Hepatic stellate cell (primary cell): ENCODE data around the gene TAPBP.

Source experiments
- DNase-seq: peaks from one replicate; pipeline ENCODE4 v3.0.0; 2011; ENCODE audit warnings: low spot score

Gene TAPBP

DNA sequence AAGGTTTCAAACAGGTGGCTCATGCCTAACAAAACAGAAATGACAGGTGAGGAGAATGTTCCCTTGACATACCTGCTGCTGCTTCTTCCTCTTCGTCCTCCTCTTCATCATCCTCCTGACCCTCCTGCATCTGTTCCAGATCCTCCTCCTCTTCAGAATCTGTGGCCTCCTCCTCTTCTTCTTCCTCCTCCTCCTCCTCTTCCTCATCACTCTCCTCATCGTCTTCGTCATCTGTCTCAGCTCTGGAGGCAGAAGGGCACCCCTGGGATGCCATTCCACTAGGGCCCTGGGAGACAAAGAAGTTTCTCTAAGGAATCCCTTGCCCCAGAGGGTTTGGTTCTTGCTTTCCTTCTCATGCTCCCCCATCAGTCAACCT lies 6.0 kb upstream of the TAPBP start:
- DNase-seq, result no peak

DNA sequence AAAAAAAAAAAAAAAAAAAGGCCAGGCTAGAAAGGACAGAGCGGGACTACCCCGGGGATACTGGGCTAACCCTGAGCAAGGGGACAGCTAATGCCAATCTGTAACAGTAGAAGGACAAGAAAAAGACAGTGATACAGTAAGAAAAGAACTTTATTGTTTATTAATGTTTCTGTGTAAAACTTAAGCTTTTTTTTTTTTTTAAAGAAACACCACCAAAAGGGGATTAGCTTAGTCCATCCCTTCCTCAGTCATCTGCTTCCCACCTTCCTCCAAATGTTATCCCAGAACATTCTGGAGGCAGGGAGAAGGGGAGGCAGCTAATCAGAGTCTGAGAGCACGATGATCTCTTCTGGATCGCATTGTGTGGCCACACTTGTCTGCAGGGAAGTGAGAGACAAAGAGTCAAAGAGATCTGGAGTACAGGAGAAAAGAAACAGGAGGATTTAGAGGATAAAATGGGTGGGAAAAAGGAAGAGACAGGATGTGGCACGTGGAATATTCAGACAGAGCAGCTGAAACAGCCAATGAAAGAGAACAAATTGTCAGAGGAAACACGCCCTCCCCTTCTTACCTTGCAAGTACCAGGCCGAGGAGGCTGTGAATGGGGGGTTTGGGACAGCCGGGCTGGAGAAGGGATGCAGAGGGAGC lies 4.7 kb upstream of the TAPBP start:
- DNase-seq, result no peak

DNA sequence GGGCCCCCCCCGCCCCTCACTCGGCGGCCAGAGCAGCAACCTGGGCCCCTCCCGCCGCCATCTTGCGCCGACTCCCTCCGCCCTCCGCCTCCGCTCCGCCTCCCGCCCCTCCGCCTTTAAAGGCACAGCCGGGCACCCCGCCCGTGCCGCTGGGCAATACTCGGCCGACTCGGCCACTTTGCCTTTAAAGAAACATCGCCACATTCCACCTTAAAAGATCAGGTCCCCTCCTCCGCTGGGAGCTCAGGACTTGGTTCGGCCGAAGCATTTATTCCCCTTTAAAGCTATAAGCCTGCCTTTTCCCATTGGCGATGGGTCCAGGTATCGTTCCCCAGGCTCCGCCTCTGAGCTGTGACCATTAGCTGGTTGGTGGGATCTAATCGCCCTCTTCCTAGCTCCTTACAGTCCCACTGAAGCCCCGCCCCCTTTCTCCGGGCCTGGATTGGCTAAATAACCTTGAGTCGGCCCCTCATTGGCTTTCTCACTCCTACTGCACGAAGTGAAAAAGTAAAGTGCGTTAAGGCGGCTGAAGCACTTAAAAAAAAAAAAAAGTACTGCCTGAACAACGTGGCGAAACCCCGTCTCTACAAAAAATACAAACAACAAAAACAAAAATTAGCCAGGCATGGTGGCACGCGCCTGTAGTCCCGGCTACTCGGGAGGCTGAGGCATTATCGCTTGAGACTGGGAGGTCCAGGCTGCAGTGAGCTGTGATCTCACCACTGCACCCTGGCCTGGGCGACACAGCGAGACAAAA lies 4.0 kb upstream of the TAPBP start, which contains the start of gene ZBTB22:
Gene ZBTB22 (minus strand): TSS at position 76 of the 757 bp plus-strand sequence. CDS start 828 bp downstream, outside the sequence.
- peak; percentile 97 for DNase-seq

DNA sequence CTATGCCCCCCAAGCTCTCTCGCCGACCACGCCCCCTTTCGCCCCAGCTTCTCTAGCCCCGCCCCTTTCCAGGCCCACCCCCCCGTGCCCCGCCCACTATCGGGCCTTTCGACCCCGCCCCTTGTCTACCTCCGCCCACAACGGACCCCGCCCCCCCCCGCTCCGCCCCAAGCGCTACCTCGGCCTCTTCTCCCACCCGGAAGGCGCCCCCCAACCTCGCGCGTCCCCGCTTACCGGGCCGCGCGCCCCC lies 3.5 kb upstream of the TAPBP start:
- DNase-seq, result peak; percentile 84

DNA sequence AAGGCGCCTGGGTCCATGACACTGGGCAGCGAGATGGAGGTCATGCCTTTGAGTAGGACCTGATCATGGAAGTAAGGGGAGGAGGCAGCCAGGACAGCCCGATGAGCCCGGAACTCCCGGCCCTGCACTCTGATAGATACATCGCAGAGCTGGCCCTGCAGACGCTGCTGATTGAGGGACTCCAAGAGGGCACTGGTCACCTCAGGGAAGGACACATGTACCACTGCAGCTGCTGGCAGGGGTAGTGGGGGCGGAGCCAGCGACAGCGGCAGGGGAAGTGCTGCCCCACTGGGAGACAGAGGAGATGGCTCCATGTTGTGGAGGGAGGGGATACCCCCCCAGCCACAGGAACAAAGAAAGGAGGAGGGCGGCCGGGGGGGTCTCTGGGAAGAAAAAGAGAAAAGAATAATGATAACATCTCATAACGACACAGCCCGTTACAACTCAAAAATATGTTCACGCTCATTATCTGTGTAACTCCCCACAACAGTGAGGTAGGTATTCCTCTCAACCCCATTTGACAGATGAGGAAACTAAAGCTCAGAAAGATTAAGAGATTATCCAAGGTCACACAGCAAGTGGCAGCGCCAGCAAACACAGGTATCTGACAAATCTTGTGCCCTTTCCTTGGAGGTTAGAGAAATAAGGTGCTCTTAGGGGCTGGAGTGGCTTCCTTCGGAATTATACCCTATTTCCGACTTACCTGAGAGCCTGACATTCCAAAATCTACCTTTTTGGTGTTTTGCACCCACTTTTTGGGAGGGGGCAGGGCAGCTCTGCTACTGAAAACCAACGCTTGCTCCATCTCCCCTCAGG lies 2.9 kb upstream of the TAPBP start:
- DNase-seq, result no peak

DNA sequence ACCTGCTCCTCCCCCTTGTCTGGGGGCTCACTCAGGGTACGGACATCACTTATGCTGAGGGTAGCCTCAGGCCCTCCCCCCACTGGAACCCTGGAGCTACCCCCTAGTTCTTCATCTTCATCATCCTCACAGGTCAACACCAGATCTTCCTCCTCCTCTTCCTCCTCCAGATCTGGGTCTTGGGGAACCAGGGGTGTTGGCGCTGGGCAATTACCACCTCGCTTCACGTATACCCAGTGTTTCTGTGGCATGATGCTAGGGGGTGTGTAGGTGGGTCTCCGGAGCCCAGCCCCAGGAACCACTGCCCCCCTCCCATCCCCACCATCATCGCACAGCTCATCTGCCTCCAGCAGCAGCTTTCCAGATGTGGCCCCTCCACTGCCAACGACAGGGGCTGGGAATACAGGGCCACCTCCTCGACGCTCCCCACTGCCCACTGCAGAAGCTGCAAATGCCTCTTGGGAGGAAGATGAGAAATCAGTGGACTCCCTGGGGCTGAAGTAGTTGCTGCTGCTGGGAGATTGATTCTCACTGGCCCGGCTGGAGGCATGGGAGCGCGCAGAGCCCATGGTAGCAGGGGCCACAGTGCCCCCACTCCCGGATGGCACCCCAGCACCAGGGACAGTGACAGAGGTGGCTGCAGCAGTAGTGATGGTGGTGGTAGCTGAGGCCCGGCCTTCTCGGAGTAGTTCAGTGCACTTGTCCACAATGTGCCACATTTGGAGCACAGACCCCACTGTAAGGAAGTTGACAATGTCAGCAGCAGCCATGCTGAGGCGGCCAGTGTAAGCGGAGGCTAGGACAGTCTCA lies 2.1 kb upstream of the TAPBP start:
- no peak for DNase-seq

DNA sequence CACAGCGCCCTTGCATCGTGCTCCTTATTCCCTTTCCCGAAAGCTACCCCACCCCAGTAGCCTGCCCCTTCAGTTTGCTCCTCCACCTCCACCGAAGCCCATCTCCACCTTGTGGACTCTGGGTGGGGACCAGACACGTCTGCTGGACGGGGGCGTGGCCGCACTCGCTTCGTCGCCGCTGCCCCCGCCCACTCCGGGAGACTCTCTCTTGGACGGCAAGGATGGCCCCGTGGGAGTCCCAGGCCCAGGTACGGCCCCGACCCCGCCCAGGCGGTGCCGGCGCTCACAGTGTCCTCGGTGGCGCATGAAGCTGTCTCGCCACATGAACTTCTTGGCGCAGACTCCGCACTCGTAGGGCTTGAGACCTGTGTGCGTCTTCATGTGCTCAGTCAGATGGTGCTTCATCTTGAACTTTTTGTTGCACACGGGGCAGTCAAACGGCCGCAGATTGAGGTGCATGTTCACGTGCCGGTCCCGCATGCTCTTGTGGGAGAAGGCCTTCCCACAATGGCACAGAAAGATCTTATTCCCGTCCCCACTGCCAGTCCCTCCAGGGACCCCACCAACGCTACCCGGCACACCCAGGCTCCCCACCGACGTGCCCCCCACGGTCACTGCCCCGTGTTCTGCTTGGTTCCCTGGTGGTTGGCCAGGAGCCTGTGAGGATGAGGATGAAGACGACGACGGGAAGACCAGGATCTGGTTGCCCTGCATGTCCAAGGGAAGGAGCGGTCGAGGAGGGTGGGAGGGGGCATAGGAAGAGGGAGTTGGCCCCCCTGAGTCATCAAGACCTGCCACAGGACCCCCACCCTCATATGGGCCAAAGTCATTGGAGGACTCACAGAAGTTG lies 1.3 kb upstream of the TAPBP start:
- DNase-seq, result no peak

DNA sequence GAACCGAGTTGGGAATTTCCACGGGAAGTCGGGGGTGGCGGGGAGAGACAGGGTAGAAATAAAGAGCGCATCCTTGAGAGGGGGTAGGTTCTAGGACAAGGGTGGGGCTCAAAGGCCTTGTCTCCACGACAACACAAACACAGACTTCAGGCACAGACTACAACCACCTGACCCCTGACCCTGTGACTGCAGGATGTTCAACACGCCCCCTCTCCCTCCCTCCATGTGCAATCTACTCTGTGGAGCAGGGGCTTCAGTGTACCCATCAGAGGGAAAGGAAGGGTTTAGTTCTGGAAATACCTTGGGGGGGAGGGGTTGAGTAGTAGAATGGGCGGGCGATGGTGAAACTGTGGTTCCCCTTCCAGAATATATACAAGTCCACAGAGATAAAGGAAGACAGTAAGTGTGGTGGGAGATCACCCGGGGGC lies 651 bp upstream of the TAPBP start:
- DNase-seq, result peak; percentile 84

DNA sequence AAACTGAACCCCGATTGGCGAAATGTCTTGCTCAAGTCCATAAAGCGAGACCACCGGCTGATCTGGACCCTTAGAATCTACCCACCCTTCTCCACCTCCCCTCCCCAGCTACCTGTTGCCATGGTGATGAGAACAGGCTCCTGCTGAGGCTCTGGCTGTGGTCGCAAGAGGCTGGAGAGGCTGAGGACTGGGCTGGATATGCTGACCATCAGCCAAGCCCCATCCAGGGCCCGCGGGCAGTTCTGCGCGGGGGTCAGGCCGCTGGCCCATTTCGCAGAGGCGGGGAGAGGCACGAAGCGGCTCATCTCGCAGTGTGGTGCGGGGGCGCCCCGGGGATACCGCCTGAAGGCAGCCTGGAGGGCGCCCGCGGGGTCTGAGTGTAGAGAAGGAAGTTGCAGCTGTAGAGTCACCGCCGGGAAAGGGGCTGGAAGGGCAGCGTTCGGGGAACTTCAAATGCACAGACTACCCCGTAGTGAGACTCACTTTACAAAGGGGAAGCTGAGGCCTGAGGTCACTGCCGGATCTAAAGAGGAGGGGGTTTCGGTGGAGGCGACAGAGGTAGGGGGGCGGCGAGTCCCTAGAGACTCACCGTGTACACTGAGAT lies 671 bp downstream of the TAPBP start:
- DNase-seq, result peak; percentile 37

DNA sequence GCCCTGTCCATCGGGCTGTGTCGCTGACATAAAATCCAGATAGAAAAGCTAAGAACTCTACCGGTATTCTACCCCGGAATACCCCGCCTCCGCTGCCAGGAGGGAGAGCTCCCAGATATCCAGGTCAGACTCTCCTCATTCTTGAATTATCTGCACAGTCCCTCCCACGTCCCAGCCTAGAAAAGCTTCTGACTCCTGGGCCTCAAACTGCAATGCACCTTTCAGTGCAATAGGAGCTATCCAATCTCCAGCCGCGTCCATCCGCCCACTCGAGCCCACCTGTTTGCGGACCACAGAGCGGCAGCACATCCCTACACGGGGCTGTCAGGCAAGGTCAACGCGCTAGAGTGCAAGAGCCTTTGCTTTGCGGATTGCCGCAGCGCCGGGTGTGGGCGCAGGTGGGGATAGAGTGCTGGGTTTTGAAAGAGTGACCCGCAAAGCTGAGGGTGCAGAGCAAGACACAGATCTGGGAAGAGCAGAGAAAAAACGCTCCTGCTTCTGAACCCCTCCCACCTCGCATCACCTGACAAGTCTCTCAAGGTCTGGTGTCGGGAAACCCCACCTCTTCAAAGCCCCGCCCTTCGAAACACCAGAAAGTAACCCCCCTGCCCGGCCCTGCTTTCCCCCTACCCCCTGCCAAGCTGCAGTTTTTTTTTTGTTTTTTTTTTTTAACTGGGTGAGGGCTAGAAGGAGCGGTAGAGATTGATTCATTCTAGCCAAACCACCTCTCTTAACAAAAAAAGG lies 1.3 kb downstream of the TAPBP start:
- DNase-seq, result peak; percentile 75

DNA sequence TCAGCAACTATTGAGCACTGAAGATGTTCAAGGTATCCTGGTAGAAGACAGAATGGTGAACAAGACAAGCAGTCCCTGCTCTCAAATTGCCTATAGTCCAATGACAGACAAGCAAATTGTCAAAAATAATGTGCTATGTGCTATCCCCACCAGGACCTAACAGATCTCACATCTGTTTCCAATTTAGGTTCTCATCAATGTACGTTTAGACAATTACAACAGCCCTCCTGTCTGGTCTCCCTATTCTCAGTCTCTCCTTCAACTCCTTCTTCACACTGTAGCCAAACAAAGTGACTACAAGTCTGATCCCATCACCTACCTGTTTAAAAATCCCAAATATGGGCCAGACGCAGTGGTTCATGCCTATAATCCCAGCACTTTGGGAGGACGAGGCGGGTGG lies 7.5 kb downstream of the TAPBP start:
- no peak for DNase-seq

DNA sequence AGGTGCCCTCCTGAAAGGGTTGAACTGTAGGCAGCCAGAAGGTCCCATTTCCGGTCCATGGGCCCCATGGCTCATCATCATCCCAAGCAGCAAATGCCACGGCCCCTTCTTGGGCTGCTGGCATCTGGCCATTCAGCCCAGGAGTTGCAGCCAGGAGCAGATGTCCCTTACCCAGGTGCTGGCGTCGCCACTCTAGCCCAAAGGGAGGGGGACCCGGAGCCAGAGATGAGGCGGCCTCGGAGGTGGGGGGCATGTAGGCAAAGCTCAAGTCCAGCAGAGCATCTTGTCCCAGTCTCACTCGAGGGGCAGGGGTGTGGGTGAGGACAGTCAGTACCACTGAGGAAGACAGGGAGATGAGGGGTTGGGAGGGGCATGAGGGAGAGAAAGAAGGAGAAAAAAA lies 8.8 kb downstream of the TAPBP start:
- DNase-seq, result no peak

DNA sequence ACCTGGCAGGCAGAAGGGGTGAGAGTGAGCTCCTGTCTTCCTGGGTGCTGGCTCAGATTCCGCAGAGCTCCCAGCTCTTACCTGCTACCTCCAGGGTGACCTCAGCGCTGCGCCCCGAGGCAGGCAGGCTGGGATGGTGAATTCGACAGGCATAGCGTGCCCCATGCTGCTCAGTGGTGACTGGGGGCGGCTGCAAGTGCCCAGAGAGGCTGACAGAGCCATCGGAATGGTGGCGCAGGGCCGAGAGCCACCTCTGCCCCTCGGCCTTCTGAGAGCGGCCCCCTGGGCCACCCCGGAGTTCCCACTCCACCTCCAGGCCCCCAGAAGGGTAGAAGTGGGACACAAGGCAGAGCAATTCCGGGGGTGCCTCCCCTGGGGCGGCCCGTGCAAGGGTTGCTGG lies 9.7 kb downstream of the TAPBP start:
- DNase-seq, result no peak

DNA sequence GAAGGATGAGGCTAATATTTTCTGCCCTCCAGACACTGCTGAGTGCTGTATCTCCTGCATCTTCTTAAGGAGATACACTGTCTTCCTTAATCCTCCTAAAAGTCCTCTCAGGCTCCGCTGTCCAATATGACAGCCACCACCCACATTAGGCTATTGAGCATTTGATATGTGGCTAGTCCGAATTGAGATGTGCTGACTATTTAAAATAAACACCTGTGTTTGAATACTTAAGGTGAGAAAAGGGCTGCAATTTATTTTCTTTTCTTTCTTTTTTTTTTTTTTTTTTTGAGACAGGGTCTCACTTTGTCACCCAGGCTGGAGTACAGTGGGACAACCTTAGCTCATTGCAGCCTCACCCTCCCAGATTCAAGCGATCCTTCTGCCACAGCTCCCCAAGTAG lies 12.0 kb downstream of the TAPBP start:
- DNase-seq, result no peak

DNA sequence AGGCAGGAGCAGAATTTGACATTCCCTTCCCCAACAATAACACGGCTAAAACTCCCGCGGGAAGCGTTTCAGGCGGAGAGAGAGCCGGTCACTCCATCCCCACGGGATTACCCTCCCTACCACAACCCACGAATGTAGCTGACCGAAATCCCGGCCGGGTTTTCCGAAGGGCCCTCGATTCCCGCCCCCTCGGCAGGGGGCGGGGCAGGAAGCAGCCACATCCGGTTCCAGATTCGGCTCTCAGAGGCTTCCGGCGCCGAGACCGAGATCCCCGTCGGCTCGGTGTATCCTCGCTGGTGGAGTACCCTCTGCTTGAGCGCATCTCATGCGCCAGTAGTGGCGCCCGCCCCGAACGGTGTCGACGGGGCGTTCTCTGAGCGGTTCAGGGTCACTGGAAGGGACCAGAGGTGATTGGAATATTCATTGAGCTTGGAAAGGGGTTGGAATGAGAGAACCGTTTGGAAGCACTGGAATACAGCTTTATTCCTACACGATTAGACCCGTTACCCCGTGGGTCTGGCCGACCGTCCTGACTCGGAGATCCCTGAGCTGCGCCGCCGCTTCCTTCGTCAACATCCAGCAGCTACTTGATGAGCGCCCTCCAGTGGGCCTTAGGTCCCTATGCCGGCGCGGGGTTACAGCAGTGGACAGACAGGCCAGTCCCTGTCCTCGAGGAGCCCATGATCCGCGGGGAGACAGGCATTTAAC lies 14.5 kb downstream of the TAPBP start:
- peak; percentile 94 for DNase-seq

DNA sequence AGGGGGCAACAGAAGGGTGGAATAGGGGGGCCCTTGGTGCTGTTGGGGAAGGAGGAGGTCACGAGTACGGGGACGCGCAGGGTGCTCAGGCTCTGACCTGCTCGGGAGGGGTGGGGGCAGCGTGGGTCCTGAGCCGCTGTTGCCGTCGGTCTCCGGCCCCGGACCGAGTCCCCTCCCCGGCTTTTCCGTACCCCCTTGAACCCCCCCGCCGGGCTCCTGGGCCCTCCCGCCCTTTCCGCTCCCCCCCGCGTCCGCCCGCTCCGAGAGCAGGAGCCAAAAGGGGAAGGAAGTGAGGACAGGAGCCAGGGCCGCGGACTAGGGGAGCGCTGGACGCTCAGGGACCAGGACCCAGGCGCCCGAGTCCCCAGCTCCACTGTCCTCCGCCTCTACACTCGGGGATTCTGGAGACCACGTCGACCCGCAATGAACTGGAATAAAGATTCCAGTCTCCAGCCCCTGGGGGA lies 15.1 kb downstream of the TAPBP start, which contains the start of gene RGL2:
Gene RGL2 (minus strand): TSS at position 170 of the 464 bp plus-strand sequence. CDS start 332 bp downstream, outside the sequence.
- peak; percentile 71 for DNase-seq

DNA sequence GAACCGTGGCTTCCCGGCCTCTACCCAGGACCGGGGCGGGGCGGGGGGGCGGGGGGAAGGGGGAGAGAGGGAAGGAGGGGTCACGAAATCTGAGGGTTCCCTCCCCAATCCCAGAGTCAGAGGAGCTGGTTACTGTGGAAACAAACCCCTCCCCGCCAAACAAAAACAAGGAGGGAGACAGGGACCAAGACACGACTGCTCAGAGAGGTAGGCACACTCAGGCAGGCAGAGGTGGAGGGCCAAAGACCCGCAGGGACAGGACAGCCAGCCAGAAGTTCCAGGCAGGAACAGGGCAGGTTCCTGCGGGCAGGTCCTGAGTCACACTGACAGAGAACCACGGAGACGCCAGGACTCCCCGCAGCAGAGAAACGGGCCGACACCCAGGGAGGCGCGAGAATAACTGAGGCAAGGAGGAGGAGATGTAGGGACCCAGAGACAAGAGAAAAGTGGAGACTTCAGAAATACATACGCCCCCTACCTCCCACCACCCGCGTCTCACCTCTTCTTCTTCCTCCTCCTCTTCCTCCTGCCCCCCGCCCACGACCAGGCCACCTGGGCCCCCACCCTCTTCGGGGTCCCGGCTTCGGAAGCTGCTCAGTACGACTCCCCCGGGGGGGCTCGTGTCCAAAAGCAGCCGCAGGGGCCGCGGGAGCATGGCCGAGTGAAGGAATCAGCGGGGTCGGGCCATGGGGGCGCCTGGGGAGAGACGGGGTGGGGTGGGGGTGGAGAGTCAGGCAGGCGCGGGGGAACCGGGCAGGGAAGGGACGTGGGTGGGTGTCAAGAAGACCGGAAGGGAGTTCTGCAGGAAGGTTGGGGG lies 15.7 kb downstream of the TAPBP start:
- DNase-seq, result peak; percentile 95

DNA sequence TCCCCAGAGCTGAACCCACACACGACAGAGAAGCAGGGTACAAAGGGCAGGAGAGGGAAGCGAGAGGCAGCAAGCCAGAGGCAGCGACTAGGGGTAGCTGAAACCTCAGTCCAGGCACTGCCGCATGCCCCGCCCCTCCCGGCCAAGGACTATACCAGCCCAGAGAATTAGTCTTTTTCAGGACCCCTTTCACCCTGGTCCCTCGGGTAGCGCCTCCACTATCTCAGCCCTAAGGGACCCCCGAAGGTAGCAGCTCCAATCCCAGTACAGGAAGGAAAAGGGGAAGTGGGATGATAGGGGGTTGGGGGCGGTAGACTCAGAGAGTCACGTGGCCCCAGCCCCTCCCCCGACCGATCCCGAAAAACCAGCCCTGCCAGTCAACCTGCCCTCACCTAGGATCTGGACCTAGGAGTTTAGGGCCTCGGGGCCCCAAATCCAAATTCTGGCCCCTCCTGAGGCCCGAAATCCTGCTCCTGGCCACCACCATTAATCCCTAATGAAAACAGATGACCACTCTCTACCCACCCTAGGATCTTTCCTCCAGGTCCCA lies 16.4 kb downstream of the TAPBP start:
- DNase-seq, result no peak
